22Rv1 (cell line): ENCODE results near the gene NAA30.

Experiments
- CTCF ChIP-seq: fragments of 450-650 bp; IDR thresholded peaks from 2 replicates; pipeline ENCODE4 v1.5.1; 2017; ENCODE audit warnings: mild to moderate bottlenecking
- ZFX ChIP-seq: fragments of 450-650 bp; IDR thresholded peaks from 2 replicates; pipeline ENCODE4 v1.6.1; 2017; ENCODE audit warnings: antibody characterized with exemption, borderline replicate concordance

GRCh38 chr14:57405562-57405961 lies 15.2 kb downstream of the NAA30 start:
- TF ChIP-seq CTCF (no peak), ZFX (no peak)
